Fibroblast of skin of left quadriceps (primary cell): ENCODE data around the gene SPRR5.

Experiments used
- DNase-seq, 2 experiments: peaks; one replicate each; pipeline ENCODE4 v3.0.0-alpha.2; 2013; ENCODE audit warnings: low read depth in 2 of 2

Gene SPRR5

GRCh38 chr1:152983234-152983633, 36.2 kb downstream of the SPRR5 start:
- no peak for DNase-seq

- no peak for DNase-seq
Measured at GRCh38 chr1:152983743-152984142, 36.7 kb downstream of the SPRR5 start, which contains the start of gene SPRR1A. Gene SPRR1A, plus strand, starts transcription at chr1:152984081. Its CDS starts 1,150 bp downstream, at chr1:152985231.

- DNase-seq, result no peak
Measured at GRCh38 chr1:152986578-152986977, 39.6 kb downstream of the SPRR5 start.

- no peak for DNase-seq
Measured at GRCh38 chr1:152993186-152993585, 46.2 kb downstream of the SPRR5 start.

- DNase-seq, result no peak
Measured at GRCh38 chr1:152995842-152996241, 48.8 kb downstream of the SPRR5 start.

- DNase-seq, result no peak
Measured at GRCh38 chr1:152996633-152997400, 49.8 kb downstream of the SPRR5 start.

GRCh38 chr1:152997901-152998300, 50.9 kb downstream of the SPRR5 start:
- DNase-seq, result no peak

- DNase-seq, result no peak
Measured at GRCh38 chr1:152998476-152998875, 51.5 kb downstream of the SPRR5 start.
